ENCODE measurements around the gene HRAS.

Gene HRAS

DNA sequence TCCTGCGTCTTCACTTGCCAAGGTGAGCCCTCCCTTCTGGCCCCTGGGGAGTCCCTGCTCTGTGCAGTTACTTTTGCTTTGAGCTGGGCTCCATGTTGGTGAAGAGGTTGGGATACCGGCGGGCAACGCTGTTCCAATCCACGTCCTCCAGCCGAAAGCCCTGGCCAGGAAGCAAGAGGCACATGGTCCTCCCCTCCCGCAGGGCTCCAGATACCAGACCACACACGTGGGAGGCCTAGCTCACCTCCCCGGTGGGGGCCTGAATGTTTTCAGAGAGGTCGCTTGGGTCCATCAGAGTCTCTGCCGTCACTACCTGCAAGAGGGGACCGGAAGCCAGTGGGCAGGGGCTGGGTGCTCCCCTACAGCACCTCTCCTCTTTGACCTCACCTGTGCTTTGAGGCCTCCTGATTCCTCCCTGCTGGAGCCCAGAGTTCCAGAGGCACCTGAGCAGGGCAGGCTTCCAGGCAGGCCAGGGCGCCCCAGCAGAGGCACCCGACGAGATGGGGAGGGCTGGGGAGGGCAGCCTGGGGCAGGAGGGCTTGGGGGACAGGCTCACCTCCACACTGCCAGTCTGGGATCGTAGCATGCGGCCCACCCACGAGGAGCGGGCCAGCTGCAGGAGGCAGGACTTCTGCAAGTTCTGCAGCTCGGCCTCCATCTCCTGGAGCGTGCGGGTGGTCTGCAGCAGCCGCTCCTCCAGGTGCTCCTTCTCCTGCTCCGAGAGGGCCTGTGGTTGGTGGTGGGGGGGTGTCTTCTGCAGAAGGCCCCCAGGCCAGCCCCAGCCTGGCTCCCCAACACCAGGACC, 22.2 kb upstream of the HRAS start:
- H3K9ac ChIP-seq (ENCODE audit: low read length), result no peak overlapping the region
- H3K4me3 ChIP-seq (ENCODE audit: low read length), result no peak overlapping the region
- peaks cover 34% of the 10 kb centered on the region for H3K27me3 ChIP-seq (replicated peaks; ENCODE audit: control insufficient read depth, insufficient read depth, low read length)
- H3K9me3 ChIP-seq (ENCODE audit: control insufficient read depth, low read length), result no peaks in the 10 kb centered on the region
- no peaks in the 10 kb centered on the region for H3K4me1 ChIP-seq (ENCODE audit: control insufficient read depth, insufficient read depth, low read length)
- H3K36me3 ChIP-seq (ENCODE audit: control insufficient read depth, insufficient read depth, low read length, severe bottlenecking), result no peaks in the 10 kb centered on the region
- DNase-seq (ENCODE audit: low read depth), result no peak

DNA sequence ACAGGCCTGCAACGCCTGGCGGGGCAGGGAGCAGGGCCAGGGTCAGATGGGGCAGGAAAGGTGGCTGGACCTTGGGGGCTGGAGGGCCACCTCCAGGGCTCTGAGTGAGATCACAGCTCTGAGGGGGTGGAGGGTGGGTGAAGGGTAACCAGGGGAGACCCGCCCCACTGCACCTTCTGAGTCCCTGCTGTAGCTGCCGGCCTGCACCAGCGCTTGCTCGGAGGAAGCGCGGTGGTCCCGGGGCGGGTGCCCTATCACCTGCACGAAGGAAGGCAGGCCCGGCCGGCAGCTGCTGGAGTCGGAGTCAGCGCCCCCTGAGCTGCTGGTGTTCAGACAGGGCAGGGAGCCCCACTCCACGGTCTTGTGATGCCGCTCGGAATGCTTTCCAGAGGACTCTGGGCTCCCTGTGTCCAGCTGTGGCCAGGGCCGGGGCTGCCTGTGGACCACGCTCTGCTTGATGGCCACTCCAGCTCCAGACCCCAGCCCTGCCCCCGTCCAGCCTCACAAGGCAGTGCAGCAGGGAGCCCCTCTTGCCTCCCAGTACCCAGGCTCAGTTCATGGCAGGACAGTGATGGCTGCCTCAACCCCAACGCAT, 21.4 kb upstream of the HRAS start:
- Histone ChIP-seq H3K9ac (ENCODE audit: low read length) (no peak overlapping the region), H3K27me3 (replicated peaks; ENCODE audit: control insufficient read depth, insufficient read depth, low read length) (peaks cover 34% of the 10 kb centered on the region), H3K4me1 (ENCODE audit: control insufficient read depth, insufficient read depth, low read length) (no peaks in the 10 kb centered on the region), H3K36me3 (ENCODE audit: control insufficient read depth, insufficient read depth, low read length, severe bottlenecking) (no peaks in the 10 kb centered on the region), H3K4me3 (ENCODE audit: low read length) (no peak overlapping the region), H3K9me3 (ENCODE audit: control insufficient read depth, low read length) (no peaks in the 10 kb centered on the region)
- DNase-seq (ENCODE audit: low read depth), result no peak

DNA sequence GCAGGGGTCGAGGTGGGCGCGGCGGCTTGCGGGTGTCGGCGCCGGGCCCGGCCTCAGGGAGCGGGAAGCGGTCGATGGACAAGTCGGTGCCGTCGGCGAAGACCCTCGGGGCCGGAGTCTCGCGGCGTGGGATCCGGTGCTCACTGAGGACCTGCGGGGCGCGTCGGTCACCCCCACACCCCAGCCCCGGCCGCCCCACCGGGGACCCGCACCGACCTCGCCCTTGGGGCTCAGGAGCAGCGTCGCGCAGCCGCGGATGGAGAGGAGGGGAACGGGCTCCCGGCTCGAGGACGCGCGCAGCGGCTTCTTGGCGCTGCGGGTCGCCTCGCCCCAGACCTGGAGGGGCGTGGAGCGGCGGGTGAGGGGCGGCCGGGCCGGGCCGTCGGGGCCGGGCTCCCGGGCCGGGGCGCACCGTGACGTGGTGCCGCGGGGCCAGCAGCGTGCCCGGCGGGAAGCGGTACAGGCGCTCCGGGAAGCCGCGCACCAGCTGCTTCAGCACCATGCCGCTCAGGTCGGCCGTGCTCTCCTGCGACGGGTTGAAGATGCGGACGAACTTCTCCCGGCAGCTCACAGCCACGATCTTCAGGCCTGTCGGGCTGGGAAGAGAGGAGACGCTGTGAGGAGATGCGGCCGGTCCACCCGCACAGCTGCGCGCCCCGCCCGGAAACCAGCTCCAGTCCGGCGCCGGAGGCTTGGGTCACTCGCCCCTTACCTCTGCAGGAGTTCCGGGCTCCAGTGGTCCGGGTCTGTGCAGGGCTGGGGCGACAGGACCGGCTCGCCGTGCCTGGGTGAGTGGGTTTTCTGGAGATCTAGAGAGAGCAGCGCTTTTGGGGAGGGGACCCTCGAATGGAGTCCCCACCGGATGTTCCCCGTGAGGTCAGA, 20.6 kb upstream of the HRAS start:
- Histone ChIP-seq H3K9me3 (ENCODE audit: control insufficient read depth, low read length) (no peaks in the 10 kb centered on the region), H3K4me3 (ENCODE audit: low read length) (no peak overlapping the region), H3K9ac (ENCODE audit: low read length) (no peak overlapping the region), H3K36me3 (ENCODE audit: control insufficient read depth, insufficient read depth, low read length, severe bottlenecking) (no peaks in the 10 kb centered on the region), H3K27me3 (replicated peaks; ENCODE audit: control insufficient read depth, insufficient read depth, low read length) (peaks cover 34% of the 10 kb centered on the region), H3K4me1 (ENCODE audit: control insufficient read depth, insufficient read depth, low read length) (no peaks in the 10 kb centered on the region)
- peak; percentile 28 for DNase-seq (ENCODE audit: low read depth)

GRCh38 chr11:555227-555779, 19.9 kb upstream of the HRAS start:
- no peaks in the 10 kb centered on the region for H3K9me3 ChIP-seq (ENCODE audit: control insufficient read depth, low read length)
- H3K4me1 ChIP-seq (ENCODE audit: control insufficient read depth, insufficient read depth, low read length), result no peaks in the 10 kb centered on the region
- no peak overlapping the region for H3K4me3 ChIP-seq (ENCODE audit: low read length)
- peaks cover 34% of the 10 kb centered on the region for H3K27me3 ChIP-seq (replicated peaks; ENCODE audit: control insufficient read depth, insufficient read depth, low read length)
- H3K36me3 ChIP-seq (ENCODE audit: control insufficient read depth, insufficient read depth, low read length, severe bottlenecking), result no peaks in the 10 kb centered on the region
- H3K9ac ChIP-seq (ENCODE audit: low read length), result no peak overlapping the region
- no peak for DNase-seq (ENCODE audit: low read depth)

DNA sequence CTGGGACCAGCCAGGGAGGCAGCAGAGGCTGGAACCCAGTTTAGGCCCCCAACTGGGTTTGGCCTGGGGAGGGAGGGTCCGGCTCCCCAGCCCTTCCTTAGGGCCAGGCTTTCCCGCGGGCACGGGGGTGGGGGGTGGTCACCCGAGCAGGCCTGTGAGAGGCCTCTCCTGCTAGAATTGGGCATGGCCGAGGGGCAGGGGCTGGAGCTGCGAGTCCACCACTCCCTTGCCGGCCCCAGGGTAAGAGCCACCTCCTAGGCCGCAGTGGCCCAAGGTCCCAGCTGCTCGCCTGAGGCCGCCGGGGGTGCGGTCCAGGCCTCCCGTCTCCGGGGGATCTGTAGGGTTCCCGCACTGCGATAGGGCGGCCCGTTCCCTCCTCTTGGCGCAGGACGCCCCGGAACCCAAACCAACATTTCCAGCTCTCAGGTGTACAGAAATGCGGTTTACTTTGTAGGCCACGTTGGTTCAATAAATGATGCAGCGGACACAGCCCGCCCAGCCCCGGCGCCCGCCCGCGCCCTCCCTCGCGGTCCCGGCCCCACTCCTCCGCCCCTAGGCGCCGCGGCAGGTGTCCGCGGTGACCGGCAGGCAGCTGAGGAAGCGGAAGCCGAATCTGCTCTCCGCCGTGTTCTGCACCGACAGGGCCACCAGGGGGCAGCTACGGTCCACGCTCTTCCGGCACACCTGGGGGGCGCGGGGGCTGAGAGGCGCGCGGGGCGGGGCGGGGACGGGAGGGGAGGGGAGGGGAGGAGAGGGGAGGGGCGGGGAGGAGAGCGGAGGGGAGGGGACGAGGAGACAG, 19.3 kb upstream of the HRAS start:
- no peaks in the 10 kb centered on the region for H3K36me3 ChIP-seq (ENCODE audit: control insufficient read depth, insufficient read depth, low read length, severe bottlenecking)
- H3K9me3 ChIP-seq (ENCODE audit: control insufficient read depth, low read length), result no peaks in the 10 kb centered on the region
- peak; percentile 74 for DNase-seq (ENCODE audit: low read depth)
- no peak overlapping the region for H3K4me3 ChIP-seq (ENCODE audit: low read length)
- H3K27me3 ChIP-seq (replicated peaks; ENCODE audit: control insufficient read depth, insufficient read depth, low read length), result peaks cover 34% of the 10 kb centered on the region
- no peak overlapping the region for H3K9ac ChIP-seq (ENCODE audit: low read length)
- no peaks in the 10 kb centered on the region for H3K4me1 ChIP-seq (ENCODE audit: control insufficient read depth, insufficient read depth, low read length)

- Histone ChIP-seq H3K27me3 (replicated peaks; ENCODE audit: control insufficient read depth, insufficient read depth, low read length) (peaks cover 27% of the 10 kb centered on the region), H3K9ac (ENCODE audit: low read length) (no peak overlapping the region), H3K4me1 (ENCODE audit: control insufficient read depth, insufficient read depth, low read length) (no peaks in the 10 kb centered on the region), H3K9me3 (ENCODE audit: control insufficient read depth, low read length) (no peaks in the 10 kb centered on the region), H3K4me3 (ENCODE audit: low read length) (no peak overlapping the region), H3K36me3 (ENCODE audit: control insufficient read depth, insufficient read depth, low read length, severe bottlenecking) (no peaks in the 10 kb centered on the region)
- DNase-seq (ENCODE audit: low read depth), result no peak
Measured at GRCh38 chr11:553988-554340, 18.6 kb upstream of the HRAS start.

GRCh38 chr11:553083-553987, 18.0 kb upstream of the HRAS start:
- Histone ChIP-seq H3K27me3 (replicated peaks; ENCODE audit: control insufficient read depth, insufficient read depth, low read length) (peaks cover 26% of the 10 kb centered on the region), H3K36me3 (ENCODE audit: control insufficient read depth, insufficient read depth, low read length, severe bottlenecking) (no peaks in the 10 kb centered on the region), H3K4me1 (ENCODE audit: control insufficient read depth, insufficient read depth, low read length) (no peaks in the 10 kb centered on the region), H3K4me3 (ENCODE audit: low read length) (no peak overlapping the region), H3K9me3 (ENCODE audit: control insufficient read depth, low read length) (no peaks in the 10 kb centered on the region), H3K9ac (ENCODE audit: low read length) (no peak overlapping the region)
- DNase-seq (ENCODE audit: low read depth), result no peak

DNA sequence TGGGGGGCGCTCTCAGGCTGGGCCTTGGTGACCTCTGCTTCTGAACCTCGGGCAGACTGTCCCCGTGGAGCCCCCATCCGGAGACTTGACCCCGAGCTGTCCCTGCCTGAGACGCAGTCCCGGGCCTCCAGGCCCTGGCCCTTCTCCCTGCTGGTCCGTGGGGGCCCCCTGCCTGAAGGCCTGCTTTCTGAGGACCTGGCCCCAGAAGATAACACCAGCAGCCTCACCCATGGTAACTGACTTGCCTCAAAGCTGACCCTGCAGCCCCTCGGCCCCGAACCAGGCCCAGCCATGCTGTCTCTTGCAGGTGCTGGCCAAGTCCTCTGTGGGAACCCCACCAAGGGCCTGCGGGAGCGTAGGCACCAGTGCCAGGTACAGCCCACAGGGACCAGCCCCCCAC, 16.2 kb upstream of the HRAS start:
- Histone ChIP-seq H3K4me3 (ENCODE audit: low read length) (no peak overlapping the region), H3K9ac (ENCODE audit: low read length) (no peak overlapping the region), H3K9me3 (ENCODE audit: control insufficient read depth, low read length) (no peaks in the 10 kb centered on the region), H3K4me1 (ENCODE audit: control insufficient read depth, insufficient read depth, low read length) (no peaks in the 10 kb centered on the region), H3K27me3 (replicated peaks; ENCODE audit: control insufficient read depth, insufficient read depth, low read length) (peaks cover 12% of the 10 kb centered on the region), H3K36me3 (ENCODE audit: control insufficient read depth, insufficient read depth, low read length, severe bottlenecking) (no peaks in the 10 kb centered on the region)
- DNase-seq (ENCODE audit: low read depth), result no peak

- H3K9me3 ChIP-seq (ENCODE audit: control insufficient read depth, low read length), result no peaks in the 10 kb centered on the region
- H3K27me3 ChIP-seq (replicated peaks; ENCODE audit: control insufficient read depth, insufficient read depth, low read length), result peaks cover 12% of the 10 kb centered on the region
- DNase-seq (ENCODE audit: low read depth), result no peak
- H3K9ac ChIP-seq (ENCODE audit: low read length), result no peak overlapping the region
- H3K36me3 ChIP-seq (ENCODE audit: control insufficient read depth, insufficient read depth, low read length, severe bottlenecking), result no peaks in the 10 kb centered on the region
- H3K4me3 ChIP-seq (ENCODE audit: low read length), result no peak overlapping the region
- H3K4me1 ChIP-seq (ENCODE audit: control insufficient read depth, insufficient read depth, low read length), result no peaks in the 10 kb centered on the region
Measured at GRCh38 chr11:551131-551530, 15.8 kb upstream of the HRAS start.

DNA sequence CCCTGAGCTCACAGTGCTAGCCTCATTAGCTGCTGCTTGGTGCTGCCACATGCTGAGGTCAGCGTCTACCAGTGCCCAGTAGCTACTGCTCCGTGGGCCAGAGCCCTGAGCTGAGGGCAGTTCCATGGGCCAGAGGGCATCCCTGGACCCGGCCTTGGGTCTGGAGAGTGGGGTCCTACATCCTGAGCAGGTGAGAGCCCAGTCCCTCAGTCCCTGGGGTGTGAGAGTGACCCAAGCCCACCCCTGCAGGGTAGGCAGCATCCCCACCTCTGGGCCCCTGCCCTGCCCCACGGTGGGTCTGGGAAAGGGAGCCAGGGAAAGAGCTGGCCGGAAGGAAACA, 15.3 kb upstream of the HRAS start:
- Histone ChIP-seq H3K27me3 (replicated peaks; ENCODE audit: control insufficient read depth, insufficient read depth, low read length) (peaks cover 12% of the 10 kb centered on the region), H3K9ac (ENCODE audit: low read length) (no peak overlapping the region), H3K36me3 (ENCODE audit: control insufficient read depth, insufficient read depth, low read length, severe bottlenecking) (no peaks in the 10 kb centered on the region), H3K4me1 (ENCODE audit: control insufficient read depth, insufficient read depth, low read length) (no peaks in the 10 kb centered on the region), H3K9me3 (ENCODE audit: control insufficient read depth, low read length) (no peaks in the 10 kb centered on the region), H3K4me3 (ENCODE audit: low read length) (no peak overlapping the region)
- DNase-seq (ENCODE audit: low read depth), result no peak
